IMR-90 (cell line): Measurements from ENCODE around the gene SPATA2L. TPM values are rescaled to one million over a fixed set of nuclear protein-coding genes. Genes with fewer than 3 reads are reported as not detected.

ENCODE experiments used
- ATAC-seq: fragments of 200-7000 bp; cut with Tn5 transposase; 2 replicates; pipeline ENCODE4 v1.9.1; 2020; ENCODE audit warnings: low read depth, mild to moderate bottlenecking, moderate library complexity
- BruUV-seq: library from RNA; stranded (reverse); fragments of 400-500 nt; replicated peaks from 2 replicates; lab custom pipeline; 2021; lab: Mats Ljungman, UMichigan
- CTCF ChIA-PET: fragments of 300-600 bp; formaldehyde crosslinking; extraction: SDS; loops from one replicate; lab custom pipeline; 2021; ENCODE audit warnings: antibody characterized with exemption; lab: Yijun Ruan, JAX
- POLR2A ChIA-PET: fragments of 300-600 bp; sonication (Branson Sonifier 250); formaldehyde crosslinking; loops from one replicate; lab custom pipeline; 2022; ENCODE audit warnings: antibody characterized with exemption; ENCODE audit not compliant: unreplicated experiment; lab: Charles Lee
- DNase-seq: peaks from one replicate; pipeline ENCODE4 v3.0.0; 2013
- H2AFZ ChIP-seq: replicated peaks from 2 replicates; pipeline ENCODE3; 2013; ENCODE audit warnings: low read length, mild to moderate bottlenecking; ENCODE audit not compliant: poor library complexity
- H2AK5ac ChIP-seq: 2 replicates; pipeline ENCODE4 v1.6.1; 2013; ENCODE audit warnings: low read depth, low read length, inconsistent platforms
- H2AK9ac ChIP-seq: replicated peaks from 2 replicates; pipeline ENCODE3; 2013; ENCODE audit warnings: mild to moderate bottlenecking, low read depth, low read length, moderate library complexity; ENCODE audit not compliant: poor library complexity
- H2BK120ac ChIP-seq: 2 replicates; pipeline ENCODE4 v1.6.1; 2013; ENCODE audit warnings: low read depth, low read length, inconsistent platforms
- H2BK15ac ChIP-seq: 3 replicates; pipeline ENCODE4 v1.6.1; 2013; ENCODE audit warnings: low read depth, low read length, inconsistent platforms
- H2BK20ac ChIP-seq: 2 replicates; pipeline ENCODE4 v1.6.1; 2013; ENCODE audit warnings: low read depth, mild to moderate bottlenecking, inconsistent platforms, low read length, moderate library complexity
- H2BK5ac ChIP-seq: 2 replicates; pipeline ENCODE4 v1.6.1; 2013; ENCODE audit warnings: mild to moderate bottlenecking, low read depth, low read length, inconsistent platforms; ENCODE audit not compliant: poor library complexity, severe bottlenecking
- H3K14ac ChIP-seq: replicated peaks from 2 replicates; pipeline ENCODE4 v1.6.1; 2013; ENCODE audit warnings: low read depth, low read length, inconsistent platforms
- H3K18ac ChIP-seq: 2 replicates; pipeline ENCODE4 v1.6.1; 2013; ENCODE audit warnings: low read depth, low read length, control low read depth
- H3K23ac ChIP-seq: 2 replicates; pipeline ENCODE4 v1.6.1; 2013; ENCODE audit warnings: low read depth, low read length, inconsistent platforms
- H3K27ac ChIP-seq: 2 replicates; pipeline ENCODE4 v1.5.1; 2013; ENCODE audit warnings: mild to moderate bottlenecking, control low read depth, low read length; ENCODE audit not compliant: insufficient read depth
- H3K27me3 ChIP-seq: 2 replicates; pipeline ENCODE4 v1.6.1; 2013; ENCODE audit warnings: low read length; ENCODE audit not compliant: control insufficient read depth, insufficient read depth
- H3K36me3 ChIP-seq: 2 replicates; pipeline ENCODE4 v1.6.1; 2013; ENCODE audit warnings: low read length, mixed read lengths; ENCODE audit not compliant: control insufficient read depth, insufficient read depth
- H3K4ac ChIP-seq: 2 replicates; pipeline ENCODE4 v1.6.1; 2013; ENCODE audit warnings: low read depth, low read length, inconsistent platforms
- H3K4me1 ChIP-seq: 2 replicates; pipeline ENCODE4 v1.6.1; 2013; ENCODE audit warnings: low read length, mixed read lengths; ENCODE audit not compliant: control insufficient read depth, insufficient read depth
- H3K4me2 ChIP-seq: 2 replicates; pipeline ENCODE4 v1.6.1; 2013; ENCODE audit warnings: low read depth, mild to moderate bottlenecking, control low read depth, low read length, moderate library complexity
- H3K4me3 ChIP-seq: 2 replicates; pipeline ENCODE4 v1.5.1; 2013; ENCODE audit warnings: low read depth, mild to moderate bottlenecking, control low read depth, low read length, moderate library complexity; ENCODE audit not compliant: insufficient read depth
- H3K56ac ChIP-seq: 2 replicates; pipeline ENCODE4 v1.6.1; 2013; ENCODE audit warnings: low read length, inconsistent platforms; ENCODE audit not compliant: insufficient read depth; ENCODE audit errors: extremely low read depth
- H3K79me1 ChIP-seq, 2 experiments: 2 replicates each; pipeline ENCODE4 v1.6.1; 2013; ENCODE audit warnings: low read length in 2 of 2, inconsistent platforms in 1 of 2, low read depth in 1 of 2
- H3K9ac ChIP-seq: 2 replicates; pipeline ENCODE4 v1.6.1; 2013; ENCODE audit warnings: low read depth, low read length, control low read depth
- H3K9me1 ChIP-seq: 2 replicates; pipeline ENCODE4 v1.6.1; 2013; ENCODE audit warnings: low read length, inconsistent platforms; ENCODE audit not compliant: insufficient read depth
- H3K9me3 ChIP-seq: 2 replicates; pipeline ENCODE4 v1.6.1; 2013; ENCODE audit warnings: low read length; ENCODE audit not compliant: control insufficient read depth, insufficient read depth
- H4K20me1 ChIP-seq: 2 replicates; pipeline ENCODE4 v1.6.1; 2013; ENCODE audit warnings: low read length, inconsistent platforms; ENCODE audit not compliant: insufficient read depth
- H4K5ac ChIP-seq: 2 replicates; pipeline ENCODE4 v1.6.1; 2013; ENCODE audit warnings: mild to moderate bottlenecking, low read depth, low read length, control low read depth
- H4K8ac ChIP-seq, 2 experiments: 2 replicates each; pipeline ENCODE4 v1.6.1; 2013; ENCODE audit warnings: low read depth in 2 of 2, low read length in 2 of 2, control low read depth in 1 of 2, inconsistent platforms in 1 of 2
- H4K91ac ChIP-seq: 2 replicates; pipeline ENCODE4 v1.6.1; 2013; ENCODE audit warnings: low read depth, low read length, inconsistent platforms; ENCODE audit not compliant: insufficient read depth
- BHLHE40 ChIP-seq: fragments of 150-350 bp; IDR thresholded peaks from 2 replicates; pipeline ENCODE4 v1.6.1; 2016; ENCODE audit warnings: mild to moderate bottlenecking, low read depth, low read length
- CEBPB ChIP-seq: IDR thresholded peaks from 2 replicates; pipeline ENCODE4 v1.6.1; 2012; ENCODE audit warnings: low read depth, low read length, improper control_type of control experiment
- CHD1 ChIP-seq: IDR thresholded peaks from 2 replicates; pipeline ENCODE4 v1.6.1; 2012; ENCODE audit warnings: low read depth, low read length, improper control_type of control experiment
- FOS ChIP-seq: fragments of 150-350 bp; IDR thresholded peaks from 2 replicates; pipeline ENCODE4 v1.6.1; 2016; ENCODE audit warnings: low read depth, low read length
- MAFK ChIP-seq: IDR thresholded peaks from 2 replicates; pipeline ENCODE4 v1.6.1; 2012; ENCODE audit warnings: low read depth, low read length, improper control_type of control experiment
- MAZ ChIP-seq: IDR thresholded peaks from 2 replicates; pipeline ENCODE4 v1.6.1; 2012; ENCODE audit warnings: low read depth, mild to moderate bottlenecking, low read length, improper control_type of control experiment, moderate library complexity, borderline replicate concordance
- MXI1 ChIP-seq: IDR thresholded peaks from 2 replicates; pipeline ENCODE4 v1.6.1; 2012; ENCODE audit warnings: low read depth, mild to moderate bottlenecking, low read length, moderate library complexity, borderline replicate concordance
- NFE2L2 ChIP-seq: fragments of 150-350 bp; IDR thresholded peaks from 2 replicates; pipeline ENCODE4 v1.6.1; 2016; ENCODE audit warnings: low read depth, mild to moderate bottlenecking, low read length
- POLR2A ChIP-seq: IDR thresholded peaks from 2 replicates; pipeline ENCODE4 v1.6.1; 2012; ENCODE audit warnings: mild to moderate bottlenecking, low read depth, low read length
- RAD21 ChIP-seq: IDR thresholded peaks from 2 replicates; pipeline ENCODE4 v1.6.1; 2012; ENCODE audit warnings: low read length, improper control_type of control experiment
- RCOR1 ChIP-seq: IDR thresholded peaks from 2 replicates; pipeline ENCODE4 v1.6.1; 2012; ENCODE audit warnings: mild to moderate bottlenecking, low read length, improper control_type of control experiment; ENCODE audit not compliant: insufficient replicate concordance
- RFX5 ChIP-seq: IDR thresholded peaks from 2 replicates; pipeline ENCODE4 v1.8.0; 2012; ENCODE audit warnings: low read depth, mild to moderate bottlenecking, low read length, moderate library complexity
- SMC3 ChIP-seq: fragments of 150-350 bp; IDR thresholded peaks from 2 replicates; pipeline ENCODE4 v1.6.1; 2016; ENCODE audit warnings: low read depth, mild to moderate bottlenecking, antibody characterized with exemption, low read length, moderate library complexity
- USF2 ChIP-seq: fragments of 150-350 bp; IDR thresholded peaks from 2 replicates; pipeline ENCODE4 v1.6.1; 2017; ENCODE audit warnings: mild to moderate bottlenecking, antibody characterized with exemption, low read length, low read depth
- WGBS, 2 experiments: methylation state at CpG; one replicate each; pipeline versions ENCODE4 v1.1.5 to v1.1.7; 2013; ENCODE audit warnings: missing lambda C conversion rate in 2 of 2; ENCODE audit not compliant: insufficient read length in 1 of 2; ENCODE audit errors: extremely low coverage in 2 of 2; 5-methylcytosine and 5-hydroxymethylcytosine counted together
- dilution Hi-C: fragments of 300-500 bp; cut with HindIII; formaldehyde crosslinking; loops from one replicate; pipeline ENCODE4 v1.14.3; 2018; ENCODE audit warnings: low sequenced_read_pairs; ENCODE audit not compliant: unreplicated experiment
- in situ Hi-C: fragments of 300-500 bp; cut with MboI; formaldehyde crosslinking; loops from 3 replicates; pipeline ENCODE4 v1.14.3; 2019; ENCODE audit warnings: low sequenced_read_pairs, inconsistent platforms, mixed read lengths
- intact Hi-C: fragments of 100-400 bp; cut with micrococcal nuclease; formaldehyde crosslinking; loops from 2 replicates; pipeline ENCODE4 v1.10.0; 2022
- polyA plus RNA-seq, 3 experiments: library from polyadenylated mRNA; depleted of rRNA; stranded (reverse); fragments of >200 nt; gene quantifications; 2 replicates each; pipeline ENCODE4 v1.2.3, GENCODE V29; 2012; ENCODE audit warnings: low replicate concordance in 1 of 3
- total RNA-seq: library from RNA; depleted of rRNA; stranded (reverse); fragments of >200 nt; gene quantifications from 2 replicates; pipeline ENCODE4 v1.2.3, GENCODE V29; 2012
- TF ChIP-seq, protein P1 (sequence below): conservative IDR thresholded peaks from 2 replicates; pipeline ENCODE4 v1.5.1; 2012; ENCODE audit warnings: mild to moderate bottlenecking, low read depth, low read length, improper control_type of control experiment
- TF ChIP-seq, protein P2 (sequence below): fragments of 150-350 bp; IDR thresholded peaks from 2 replicates; pipeline ENCODE4 v1.6.1; 2016; ENCODE audit warnings: low read depth, mild to moderate bottlenecking, low read length, moderate library complexity, borderline replicate concordance

The SPATA2L gene
- total and polyA plus RNA-seq, 2 of the 4 experiments (the other 2 are of a cell fraction) = 4.8 to 6.9 TPM

DNA sequence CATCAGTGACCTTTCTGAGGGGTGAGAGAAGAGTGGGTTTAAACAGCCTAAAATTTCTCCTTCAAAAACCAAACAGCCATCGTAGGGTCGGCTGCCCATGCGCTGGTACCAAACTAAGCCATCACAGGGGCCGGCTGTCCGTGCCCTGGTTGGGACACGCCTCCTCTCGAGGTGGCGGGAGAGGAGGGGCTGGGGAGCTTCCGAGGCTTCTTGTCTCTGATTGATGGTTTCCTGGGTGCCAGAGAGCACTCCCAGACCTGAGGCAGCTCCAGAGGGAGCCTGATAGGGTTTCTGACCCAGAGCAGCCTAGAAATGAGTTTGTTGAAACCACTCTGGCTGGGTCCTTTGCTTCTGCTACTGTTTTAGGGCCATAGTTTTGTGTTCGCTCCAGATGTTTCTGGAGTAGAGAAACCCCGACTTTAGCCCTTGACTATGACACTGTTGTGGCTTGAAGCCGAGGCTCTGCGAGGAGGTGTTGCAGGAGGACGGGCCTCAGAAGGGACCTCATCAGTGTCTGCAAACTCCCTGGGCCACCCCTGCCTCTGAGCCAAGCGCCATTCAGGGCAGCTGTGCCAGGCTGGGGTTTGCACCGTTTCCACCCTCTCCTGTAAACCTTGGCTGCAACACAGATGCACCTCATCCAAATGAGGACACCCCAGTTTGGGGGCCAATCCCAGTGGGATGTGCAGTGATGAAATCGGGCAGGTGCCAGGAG, 26.1 kb upstream of the SPATA2L start:
- no peak overlapping the region for H2BK15ac ChIP-seq
- no peak overlapping the region for H3K4me2 ChIP-seq
- ATAC-seq (no peak), DNase-seq (no peak)
- no peak overlapping the region for H2BK120ac ChIP-seq
- H3K9ac ChIP-seq = no peak overlapping the region
- H3K14ac ChIP-seq = no peak overlapping the region
- no peak overlapping the region for H3K4me3 ChIP-seq
- no peak overlapping the region for H3K23ac ChIP-seq
- no peak overlapping the region for H2AFZ ChIP-seq
- no peak overlapping the region for H2BK20ac ChIP-seq
- in situ Hi-C loops = no loop called here
- WGBS, 2 experiments = 81% methylated on average over 10 of the region's 17 CpGs; no CpG with 5 or more reads in 1 of the 2 experiments
- no peak overlapping the region for H2AK9ac ChIP-seq
- no peak overlapping the region for H3K4ac ChIP-seq
- TF ChIP-seq RFX5 (no peak), FOS (no peak), MXI1 (no peak), RAD21 (no peak), POLR2A (no peak), MAFK (no peak), CEBPB (no peak), USF2 (no peak), BHLHE40 (no peak), RCOR1 (no peak), NFE2L2 (no peak), CHD1 (no peak), SMC3 (no peak), MAZ (no peak)
- TF ChIP-seq, protein P1, sequence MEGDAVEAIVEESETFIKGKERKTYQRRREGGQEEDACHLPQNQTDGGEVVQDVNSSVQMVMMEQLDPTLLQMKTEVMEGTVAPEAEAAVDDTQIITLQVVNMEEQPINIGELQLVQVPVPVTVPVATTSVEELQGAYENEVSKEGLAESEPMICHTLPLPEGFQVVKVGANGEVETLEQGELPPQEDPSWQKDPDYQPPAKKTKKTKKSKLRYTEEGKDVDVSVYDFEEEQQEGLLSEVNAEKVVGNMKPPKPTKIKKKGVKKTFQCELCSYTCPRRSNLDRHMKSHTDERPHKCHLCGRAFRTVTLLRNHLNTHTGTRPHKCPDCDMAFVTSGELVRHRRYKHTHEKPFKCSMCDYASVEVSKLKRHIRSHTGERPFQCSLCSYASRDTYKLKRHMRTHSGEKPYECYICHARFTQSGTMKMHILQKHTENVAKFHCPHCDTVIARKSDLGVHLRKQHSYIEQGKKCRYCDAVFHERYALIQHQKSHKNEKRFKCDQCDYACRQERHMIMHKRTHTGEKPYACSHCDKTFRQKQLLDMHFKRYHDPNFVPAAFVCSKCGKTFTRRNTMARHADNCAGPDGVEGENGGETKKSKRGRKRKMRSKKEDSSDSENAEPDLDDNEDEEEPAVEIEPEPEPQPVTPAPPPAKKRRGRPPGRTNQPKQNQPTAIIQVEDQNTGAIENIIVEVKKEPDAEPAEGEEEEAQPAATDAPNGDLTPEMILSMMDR = no peak
- TF ChIP-seq, protein P2, sequence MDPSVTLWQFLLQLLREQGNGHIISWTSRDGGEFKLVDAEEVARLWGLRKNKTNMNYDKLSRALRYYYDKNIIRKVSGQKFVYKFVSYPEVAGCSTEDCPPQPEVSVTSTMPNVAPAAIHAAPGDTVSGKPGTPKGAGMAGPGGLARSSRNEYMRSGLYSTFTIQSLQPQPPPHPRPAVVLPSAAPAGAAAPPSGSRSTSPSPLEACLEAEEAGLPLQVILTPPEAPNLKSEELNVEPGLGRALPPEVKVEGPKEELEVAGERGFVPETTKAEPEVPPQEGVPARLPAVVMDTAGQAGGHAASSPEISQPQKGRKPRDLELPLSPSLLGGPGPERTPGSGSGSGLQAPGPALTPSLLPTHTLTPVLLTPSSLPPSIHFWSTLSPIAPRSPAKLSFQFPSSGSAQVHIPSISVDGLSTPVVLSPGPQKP = no peak
- CTCF ChIA-PET = no interaction called here
- H3K27me3 ChIP-seq = no peaks in the 10 kb centered on the region
- POLR2A ChIA-PET = no interaction called here
- H3K18ac ChIP-seq = no peak overlapping the region
- no peak overlapping the region for H3K56ac ChIP-seq
- no peaks in the 10 kb centered on the region for H3K9me3 ChIP-seq
- H4K20me1 ChIP-seq = peaks cover 21% of the 10 kb centered on the region
- H3K36me3 ChIP-seq = peaks cover 63% of the 10 kb centered on the region
- H3K9me1 ChIP-seq = 0 out of 2 replicates have a peak, but pooled peaks cover 3% of the 10 kb centered on the region
- H2BK5ac ChIP-seq = no peak overlapping the region
- no TSS peak for BruUV-seq
- intact Hi-C loops = loop anchor here (10.0 kb wide), 1 partner anchor 87 kb away; the partner anchor contains the start of gene FANCA
- peaks cover 7% of the 10 kb centered on the region for H3K4me1 ChIP-seq
- no peak overlapping the region for H3K27ac ChIP-seq
- no peak overlapping the region for H4K91ac ChIP-seq
- dilution Hi-C loops = no loop called here
- H4K5ac ChIP-seq = no peak overlapping the region
- H4K8ac ChIP-seq = no peak overlapping the region
- H3K79me1 ChIP-seq = peaks cover 31 to 64% of the 10 kb centered on the region in 2 experiments
- H2AK5ac ChIP-seq = no peak overlapping the region
